NCI-H2107 treated with DMSO at 0.1 percent for 48 hours (cell line): ENCODE results near the gene CD1D.
A peak's percentile ranks its signal among the peaks of the same experiment; 100 is the strongest.
"Not testable (repeated sequence)": the region's sequence is repeated elsewhere in the genome, so short reads cannot be mapped to it uniquely, and the experiment has no call there.

Experiments
- DNase-seq: peaks from one replicate; lab custom pipeline; 2025; ENCODE audit not compliant: unreplicated experiment; lab: John Stamatoyannopoulos, UW

Gene CD1D

DNA sequence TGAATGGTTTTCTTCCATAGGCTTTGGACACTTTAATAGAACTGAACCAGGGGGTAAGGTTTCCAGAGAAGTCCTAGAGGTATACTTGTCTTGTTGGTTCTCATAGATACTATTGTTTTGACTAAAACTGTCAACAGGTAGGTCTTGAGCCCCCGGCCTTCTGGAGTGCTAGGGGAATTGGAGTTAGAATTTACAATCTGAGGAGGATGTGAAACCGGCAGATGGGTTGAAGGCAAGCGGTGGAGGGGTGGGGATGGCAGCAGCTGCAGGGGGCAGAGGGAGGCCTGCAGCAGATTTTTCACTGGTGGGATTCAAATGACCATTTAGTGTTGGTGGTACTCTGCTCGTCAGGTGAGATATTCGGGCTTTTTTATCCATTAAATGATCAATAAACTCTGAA is 4.3 kb upstream of the CD1D start:
- no peak for DNase-seq

DNA sequence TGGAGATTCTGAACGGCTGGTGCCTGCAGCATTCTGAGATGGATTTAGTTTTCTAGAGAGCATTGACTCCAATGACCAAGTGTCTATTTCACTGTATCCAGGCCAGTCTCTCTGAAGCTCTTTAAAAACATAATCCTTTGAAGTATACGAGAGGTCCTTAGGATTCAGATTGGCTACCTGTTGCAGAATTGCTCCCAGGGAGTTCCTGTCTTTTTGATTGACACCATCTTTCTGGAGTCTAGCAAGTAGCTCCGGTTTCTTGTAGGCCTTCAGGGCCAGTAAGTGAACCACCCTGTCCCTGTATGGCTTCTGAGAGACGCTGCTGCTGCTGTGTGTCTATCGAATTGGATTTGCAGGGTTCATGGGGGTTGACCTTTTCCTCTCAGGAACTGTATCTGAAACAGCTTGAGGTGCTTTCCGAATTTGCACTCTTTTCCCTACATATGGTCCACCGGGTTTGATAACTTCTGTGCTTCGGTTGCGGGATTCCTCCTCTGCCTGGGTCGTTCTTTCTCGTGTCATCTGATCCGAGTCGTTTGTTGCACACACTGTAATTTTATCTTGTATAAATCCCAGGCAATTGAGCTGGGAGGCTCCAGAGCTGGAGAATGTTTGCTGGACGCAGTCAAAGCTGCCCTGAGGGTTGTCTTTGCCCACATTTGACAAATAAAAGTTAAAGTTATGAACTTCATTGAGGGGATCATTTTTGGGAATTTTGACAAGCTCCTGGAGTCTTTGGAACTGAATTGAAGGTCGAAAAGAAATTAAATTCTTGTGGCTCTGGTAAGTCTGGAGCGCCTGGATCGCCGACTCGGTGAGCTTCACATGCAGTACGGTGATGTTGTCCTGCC is 3.6 kb upstream of the CD1D start:
- DNase-seq: not testable (repeated sequence)

DNA sequence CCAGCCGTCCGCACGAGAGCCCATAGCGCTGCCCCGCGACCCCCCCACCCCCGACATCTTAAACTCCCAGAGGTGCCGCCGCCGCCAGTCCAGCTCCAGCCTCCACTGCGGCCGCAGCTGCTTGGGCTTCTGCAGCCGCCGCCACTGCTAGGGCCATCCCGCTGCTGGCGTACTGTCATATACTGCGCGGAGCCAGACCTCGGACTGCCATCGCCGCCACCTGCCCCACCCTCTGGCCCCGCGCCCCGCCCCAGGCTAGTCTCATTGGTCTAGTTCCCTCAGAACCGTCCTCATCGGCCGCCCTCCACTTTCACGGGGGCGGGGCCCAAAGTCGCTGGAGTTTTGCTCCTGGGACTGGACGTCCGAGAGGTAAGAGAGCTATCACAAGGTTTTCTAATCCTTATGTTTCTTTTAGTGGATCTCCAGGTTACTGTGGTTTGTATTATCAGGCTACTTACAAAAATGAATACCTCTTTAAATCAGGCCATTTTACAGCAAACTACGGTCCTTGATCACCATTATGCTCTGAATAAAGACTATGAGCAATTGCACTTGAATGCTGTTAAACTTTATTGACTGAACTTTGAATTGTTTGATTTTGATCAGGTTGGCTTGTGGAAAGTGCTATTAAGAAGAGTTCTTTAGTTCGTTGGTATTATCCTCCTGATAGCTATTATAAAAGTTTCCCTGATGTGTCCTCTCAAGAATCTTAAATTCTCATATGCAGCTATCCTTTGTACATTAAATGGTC is 2.8 kb upstream of the CD1D start:
- no peak for DNase-seq

DNA sequence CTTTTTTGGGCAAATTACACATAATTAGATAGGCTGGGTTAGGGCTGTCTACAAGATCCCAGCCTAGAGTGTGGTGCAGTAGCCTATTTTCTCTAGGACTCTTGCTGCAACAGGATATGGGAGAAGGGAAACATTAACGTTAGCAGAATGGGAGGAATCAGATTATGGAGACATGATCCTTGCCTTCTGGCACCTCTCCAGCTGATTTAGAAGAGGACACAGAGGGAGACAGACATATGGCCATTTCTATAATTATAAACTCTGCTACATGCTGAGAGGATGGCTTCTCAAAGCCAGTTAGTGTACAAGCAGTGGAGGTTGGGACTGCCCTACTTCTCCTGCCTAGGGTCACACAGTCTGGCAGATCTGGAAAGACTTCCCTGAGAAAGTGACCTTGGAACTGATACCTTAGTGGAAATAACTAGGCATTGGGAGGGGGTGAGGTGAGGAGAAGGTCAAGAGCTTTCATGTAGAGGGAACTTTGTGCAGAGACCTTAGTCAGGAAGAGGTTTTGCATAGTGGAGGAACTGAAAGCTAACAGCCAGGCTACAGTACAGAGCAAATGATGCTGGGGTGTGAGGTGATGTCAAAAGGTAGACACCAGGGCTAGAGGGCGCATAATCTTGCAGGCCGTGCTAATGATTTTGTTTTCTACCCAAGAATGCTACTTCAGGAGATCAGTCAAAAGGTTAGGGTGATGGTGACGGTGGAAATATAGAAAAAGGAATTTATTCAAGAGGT is 1.2 kb upstream of the CD1D start:
- DNase-seq: no peak

DNA sequence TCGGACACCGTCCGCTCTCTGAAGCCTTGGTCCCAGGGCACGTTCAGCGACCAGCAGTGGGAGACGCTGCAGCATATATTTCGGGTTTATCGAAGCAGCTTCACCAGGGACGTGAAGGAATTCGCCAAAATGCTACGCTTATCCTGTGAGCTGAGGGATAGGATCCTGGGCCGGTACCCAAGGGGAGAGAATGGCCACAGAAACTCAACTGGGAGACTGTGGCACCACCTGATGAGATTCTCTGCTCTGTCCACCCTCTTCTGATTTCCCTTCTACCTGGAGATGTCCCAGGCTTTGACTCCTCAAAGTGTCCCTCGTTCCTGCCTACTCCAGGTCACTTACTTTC is 855 bp downstream of the CD1D start:
- no peak for DNase-seq

DNA sequence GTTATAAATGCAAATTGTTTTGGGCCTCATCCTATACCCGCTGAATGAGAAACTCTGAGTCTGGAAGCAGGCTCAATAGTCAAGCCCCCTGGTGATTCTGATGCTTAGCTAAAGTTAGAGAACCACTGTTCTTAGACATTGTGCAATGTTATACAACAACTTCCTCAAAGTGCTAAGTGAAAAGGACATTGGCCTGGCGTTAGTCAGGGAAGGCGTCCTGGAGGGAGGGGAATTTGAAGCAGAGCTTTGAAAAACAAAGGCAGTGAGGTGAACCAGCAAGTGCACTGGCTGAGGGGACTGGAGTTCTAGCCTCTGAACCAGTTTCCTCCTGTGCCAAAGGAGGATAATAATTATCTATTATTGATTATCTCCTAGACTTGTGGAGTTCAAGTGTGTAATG is 5.1 kb downstream of the CD1D start:
- DNase-seq: no peak

DNA sequence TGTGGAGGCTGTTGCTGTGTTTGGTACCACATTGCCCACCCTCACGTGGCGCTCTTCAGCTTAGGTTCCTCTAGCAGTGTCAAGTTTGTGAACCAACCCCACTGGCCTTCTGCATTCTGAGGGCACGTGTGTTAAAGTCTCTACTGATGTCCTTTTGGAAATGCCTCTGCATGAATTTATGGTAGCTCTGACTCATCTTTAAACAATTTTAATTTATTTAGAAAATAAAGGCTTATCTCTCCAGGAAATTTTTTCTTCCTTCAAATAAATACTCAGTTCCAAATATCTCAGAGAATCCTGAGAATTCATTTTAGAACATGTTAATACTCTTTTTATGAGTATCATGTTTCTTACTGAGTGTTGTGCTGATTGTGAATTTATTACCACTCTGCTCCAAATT is 5.5 kb downstream of the CD1D start:
- no peak for DNase-seq

DNA sequence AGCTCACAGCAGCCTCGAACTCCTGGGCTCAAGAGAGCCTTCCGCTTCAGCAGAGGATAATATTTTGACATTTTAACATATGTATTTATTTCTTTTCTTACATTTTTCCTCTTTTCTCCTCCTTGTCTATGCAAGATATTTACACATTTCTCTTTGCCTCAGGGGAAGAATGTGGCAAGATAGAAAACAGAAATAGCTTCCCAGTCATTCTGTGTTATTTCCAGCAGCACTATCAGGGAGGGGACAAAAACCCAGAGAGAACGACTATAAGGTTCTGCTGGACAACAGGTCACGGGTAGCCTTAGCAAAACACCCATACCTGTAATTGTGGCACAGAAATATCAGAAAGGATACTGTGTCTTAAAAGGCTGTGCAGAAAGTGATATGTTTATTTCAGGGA is 7.9 kb downstream of the CD1D start:
- no peak for DNase-seq

DNA sequence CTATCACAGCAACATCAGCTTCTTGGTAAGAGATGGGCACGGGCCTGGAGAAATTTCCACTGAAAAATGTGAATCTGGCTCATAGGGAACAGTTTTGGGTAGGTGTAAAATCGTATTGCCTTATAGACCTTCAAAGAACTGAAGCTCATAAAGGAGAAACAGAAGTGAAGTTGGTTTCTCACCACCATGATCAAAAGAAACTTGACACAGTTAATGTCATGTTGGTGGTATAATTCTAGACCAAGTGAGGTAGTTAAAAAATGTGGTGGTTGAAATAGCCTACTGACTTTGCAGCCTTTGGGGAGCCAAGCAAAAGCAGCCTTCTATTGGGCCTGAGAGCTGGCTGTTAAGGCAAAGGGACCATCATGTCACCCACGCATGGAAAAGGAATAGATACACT is 8.9 kb downstream of the CD1D start:
- DNase-seq: no peak

DNA sequence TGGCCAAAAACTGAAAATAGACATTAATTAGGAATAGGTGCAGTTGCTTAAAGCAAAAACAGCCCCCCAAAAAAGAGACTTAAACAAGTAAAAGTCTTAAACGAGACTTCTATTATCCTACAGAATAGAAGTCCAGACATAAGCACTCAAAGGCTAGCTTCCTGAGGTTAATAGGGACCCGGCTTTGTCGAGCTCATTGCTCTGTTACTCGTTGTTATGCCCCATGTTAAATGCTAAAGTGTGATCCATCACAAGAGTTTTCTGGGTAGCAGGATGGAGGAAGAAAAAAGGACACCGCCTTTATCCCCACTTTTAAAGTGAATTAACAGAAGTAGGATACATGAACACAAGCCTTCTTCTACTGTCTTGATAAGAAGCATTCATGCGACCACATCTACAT is 10.6 kb downstream of the CD1D start:
- DNase-seq: no peak

DNA sequence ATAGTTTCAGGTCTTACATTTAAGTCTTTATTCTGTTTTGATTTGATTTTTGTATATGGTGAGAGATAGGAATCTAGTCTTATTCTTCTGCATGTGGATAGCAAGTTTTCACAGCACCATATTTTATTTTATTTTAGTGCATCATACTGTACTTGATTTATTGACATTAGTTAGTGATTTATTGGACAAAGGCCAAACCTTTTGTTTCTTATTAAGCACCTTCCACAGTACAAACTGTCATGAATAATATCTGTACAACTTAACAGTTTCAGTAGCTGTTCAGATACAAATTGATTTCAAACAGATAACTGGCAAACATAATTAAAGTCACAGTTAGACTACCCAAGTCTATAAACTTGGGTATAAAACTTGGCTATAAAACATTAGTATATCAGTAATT is 15.8 kb downstream of the CD1D start:
- no peak for DNase-seq

DNA sequence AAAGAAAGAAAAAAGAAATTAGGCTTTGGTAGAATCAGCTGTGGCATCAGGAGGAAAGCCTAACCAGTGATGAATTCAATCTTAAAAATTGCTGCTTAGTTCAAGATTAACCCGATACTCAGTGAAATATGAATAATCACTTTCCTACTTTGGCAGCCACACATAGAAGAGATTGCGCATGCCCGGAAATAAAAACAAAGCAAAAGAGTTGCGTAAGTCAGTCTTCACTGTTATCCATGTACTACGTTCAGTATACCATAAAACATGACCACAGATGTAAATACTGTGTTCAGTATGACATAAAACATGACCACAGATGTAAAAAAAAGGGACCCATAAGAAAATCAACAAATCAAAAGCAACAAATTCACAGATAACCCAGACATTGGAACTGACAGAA is 19.2 kb downstream of the CD1D start:
- peak; percentile 2 for DNase-seq

DNA sequence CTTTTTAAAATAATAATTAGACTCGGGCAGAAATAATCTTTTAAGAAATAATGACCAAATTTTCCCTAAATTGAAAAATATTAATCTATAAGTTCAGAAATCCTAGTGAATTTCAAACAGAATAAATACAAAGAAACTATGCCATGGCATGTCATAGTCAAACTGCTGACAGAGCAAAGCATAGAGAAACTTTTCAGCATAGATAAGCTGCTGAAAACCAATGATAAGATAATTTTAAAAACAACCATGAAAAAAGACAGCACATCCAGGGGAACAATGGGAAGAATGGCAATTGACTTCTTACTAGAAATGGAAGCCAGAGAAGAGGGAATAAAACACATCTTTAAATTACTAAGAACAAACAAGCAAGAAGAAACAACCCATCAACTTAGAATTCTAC is 19.8 kb downstream of the CD1D start:
- DNase-seq: no peak

DNA sequence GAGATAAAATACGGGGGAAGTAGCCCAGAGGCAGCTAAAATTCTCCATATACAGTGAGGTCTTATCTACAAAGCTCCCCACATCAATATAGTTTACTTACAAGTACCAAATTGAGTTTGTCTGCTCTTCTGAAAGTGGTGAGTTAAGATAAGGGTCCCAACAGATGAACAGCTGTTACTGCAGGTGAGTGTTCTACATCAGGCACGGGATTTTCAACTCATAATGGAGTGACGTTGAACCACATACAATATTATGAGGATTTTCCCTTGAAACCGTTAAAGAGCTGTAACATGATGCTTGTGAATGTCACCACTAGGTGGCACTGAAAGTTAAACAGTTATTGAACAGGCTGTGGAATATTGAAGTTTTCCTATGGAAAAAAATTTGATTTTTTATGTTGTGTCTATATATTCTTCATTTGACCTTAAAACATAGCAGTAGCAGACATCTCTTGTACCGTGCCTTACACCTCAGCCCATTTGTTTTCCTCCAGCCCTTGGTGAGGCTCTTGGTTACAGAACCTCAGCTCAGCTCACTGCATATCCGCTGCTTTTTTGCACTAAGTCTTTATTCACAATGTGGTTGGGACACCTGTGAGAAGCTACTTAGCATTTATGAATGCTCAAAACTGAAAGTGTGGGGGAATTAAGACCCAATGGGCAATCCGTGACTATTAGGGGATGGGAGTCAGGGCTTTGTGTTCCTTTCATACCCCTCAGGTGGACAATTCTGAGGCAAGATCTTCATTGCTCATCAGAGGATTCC is 23.2 kb downstream of the CD1D start:
- peak; percentile 41 for DNase-seq

DNA sequence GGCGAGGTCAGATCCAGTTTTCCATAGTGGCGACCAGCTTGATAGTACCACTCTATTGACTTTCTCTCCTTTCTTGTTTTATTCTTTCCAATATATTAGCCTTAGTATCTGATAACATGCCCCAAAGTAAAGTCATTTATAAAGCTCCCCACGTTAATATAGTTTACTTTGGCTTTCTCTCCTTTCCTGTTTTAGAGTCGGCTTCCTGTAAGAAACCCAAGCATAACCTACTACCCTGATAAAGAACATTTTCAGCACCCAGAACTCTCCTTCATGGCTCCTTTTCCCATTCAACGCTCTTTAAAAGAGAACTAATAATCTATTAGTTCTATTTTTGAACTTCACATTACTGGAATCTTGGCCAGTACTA is 23.7 kb downstream of the CD1D start:
- DNase-seq: no peak

DNA sequence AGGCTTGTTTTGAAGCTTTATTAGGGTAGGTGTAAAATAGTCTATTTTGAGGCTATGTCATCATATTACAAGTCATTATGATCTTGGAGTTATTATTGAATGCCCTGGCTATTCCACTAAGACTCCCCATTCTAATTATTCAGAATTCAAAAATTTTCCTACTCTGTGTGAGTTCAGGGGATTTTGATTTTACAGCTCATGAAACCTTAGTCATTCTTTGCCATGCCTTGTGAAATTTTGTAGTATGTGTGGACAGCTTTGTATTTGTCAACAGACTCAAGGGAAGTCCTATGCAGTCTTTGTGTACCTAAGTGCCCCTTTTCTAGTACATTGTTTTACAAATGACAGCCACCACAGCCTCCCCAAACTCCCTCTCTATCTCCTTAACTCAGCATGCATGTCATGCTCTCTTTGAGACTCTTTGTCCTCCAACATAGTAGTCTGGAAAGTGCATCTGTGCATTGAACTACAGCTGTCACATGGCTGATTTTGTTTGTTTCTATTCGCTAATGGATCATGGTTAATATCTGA is 28.0 kb downstream of the CD1D start:
- DNase-seq: no peak

DNA sequence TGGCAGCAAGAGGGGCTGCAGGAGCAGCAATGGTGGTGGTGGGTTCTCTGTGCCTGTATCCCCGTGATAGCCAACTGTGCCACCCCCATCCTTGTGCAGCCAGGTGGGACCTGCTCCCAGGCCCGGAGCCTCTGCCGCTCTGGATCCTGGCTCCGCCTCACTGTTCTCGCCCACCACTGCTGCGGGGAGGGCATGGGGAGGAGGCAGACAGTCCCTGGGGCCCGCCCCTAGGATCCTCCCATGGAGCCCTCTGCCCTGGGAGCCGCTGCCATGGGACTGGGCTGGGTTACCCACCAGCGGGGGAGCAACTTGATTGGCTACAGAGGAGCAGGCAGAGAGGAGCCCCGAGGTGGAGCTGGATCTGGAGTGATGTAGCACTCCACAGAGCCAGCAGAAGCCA is 31.6 kb downstream of the CD1D start:
- no peak for DNase-seq

DNA sequence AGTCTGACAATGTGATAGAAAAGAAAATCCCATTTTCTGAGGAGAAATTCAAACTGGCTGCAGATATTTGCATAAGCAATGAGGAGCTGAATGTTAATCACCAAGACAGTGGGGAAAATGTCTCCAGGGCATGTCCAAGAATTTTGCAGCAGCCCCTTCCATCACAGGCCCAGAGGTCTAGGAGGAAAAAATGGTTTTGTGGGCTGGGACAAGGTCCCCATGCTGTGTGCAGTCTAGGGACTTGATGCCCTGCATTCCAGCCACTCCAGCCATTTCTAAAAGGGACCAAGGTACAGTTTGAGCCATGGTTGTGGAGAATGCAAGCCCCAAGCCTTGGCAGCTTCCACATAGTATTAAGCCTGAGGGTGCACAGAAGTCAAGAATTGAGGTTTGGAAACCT is 42.8 kb downstream of the CD1D start:
- DNase-seq: not testable (repeated sequence)

DNA sequence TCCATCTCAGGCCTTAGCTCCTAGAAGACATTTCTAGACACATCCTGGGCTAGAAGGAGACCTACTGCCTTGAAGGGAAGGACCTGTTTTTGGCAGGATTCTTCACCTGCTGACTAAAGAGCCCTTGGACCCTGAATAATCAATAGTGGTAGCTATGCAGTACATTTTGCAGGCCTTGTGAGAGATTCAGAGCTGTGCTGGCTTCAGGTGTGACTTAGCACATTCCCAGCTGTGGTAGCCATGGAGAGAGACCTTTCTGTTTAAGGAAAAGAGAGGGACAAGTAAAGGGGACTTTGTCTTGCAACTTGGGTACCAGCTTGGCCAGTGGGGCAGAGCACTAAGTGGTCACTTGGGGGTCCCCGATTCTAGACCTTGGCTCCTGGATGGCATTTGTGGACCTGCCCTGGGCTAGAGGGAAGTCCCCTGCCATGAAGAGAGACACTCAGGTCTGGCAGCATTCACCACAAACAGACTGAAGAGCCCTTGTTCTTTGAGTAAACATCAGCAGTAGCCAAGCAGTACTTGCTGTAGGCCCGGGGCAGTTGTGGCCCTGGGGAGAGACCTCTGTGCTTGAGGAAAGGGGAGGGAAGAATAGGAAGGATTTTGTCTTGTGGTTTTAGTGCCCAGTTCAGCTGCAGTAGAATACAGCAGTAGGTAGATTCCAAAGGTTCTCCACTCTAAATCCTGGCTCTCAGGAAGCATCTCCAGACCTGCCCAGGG is 47.4 kb downstream of the CD1D start:
- DNase-seq: no peak
